ENCODE measurements around the gene ZNF124. TPM values are rescaled to one million over a fixed set of nuclear protein-coding genes. Genes with fewer than 3 reads are reported as not detected.

The ZNF124 gene
- total RNA-seq, 2 donors from 2014 or later, result 12.9 to 13.0 TPM

GRCh38 chr1:247118946-247119446, 52.8 kb downstream of the ZNF124 start:
- DNase-seq, result peak; percentile 52 to 61
- Mint-ChIP-seq H3K4me3 (no peak overlapping the region), H3K9me3 (no peaks in the 10 kb centered on the region), H3K27me3 (ENCODE audit: low read depth) (no peaks in the 10 kb centered on the region), H3K4me1 (ENCODE audit: low read depth) (peaks cover 4% of the 10 kb centered on the region), H3K36me3 (ENCODE audit: insufficient read depth in 2 of 2) (peaks cover 0 to 2% of the 10 kb centered on the region in 2 donors), H3K27ac (no peak overlapping the region)
- ATAC-seq (replicated peaks in 1 of 2), result peak; percentile 61 to 70

DNA sequence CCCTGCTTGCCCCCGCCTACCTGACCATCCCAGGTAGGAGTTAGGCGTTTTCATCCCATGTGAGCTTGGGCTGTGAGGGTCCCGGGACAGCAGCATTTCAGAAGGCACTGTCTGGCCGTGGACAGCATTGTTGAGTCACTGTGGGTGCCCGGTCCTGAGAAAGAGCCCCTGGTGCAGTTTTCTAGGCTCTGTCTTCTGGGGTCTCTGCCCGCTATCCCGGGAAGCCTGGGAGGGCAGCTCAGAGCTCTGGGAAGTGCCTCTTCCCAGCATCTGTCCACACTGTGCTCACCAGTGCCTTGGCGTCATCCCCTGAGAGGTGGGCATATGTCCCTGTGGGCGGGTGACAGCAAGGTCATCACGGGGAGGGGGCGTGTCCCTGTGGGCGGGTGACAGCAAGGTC, 56.3 kb downstream of the ZNF124 start:
- H3K27me3 Mint-ChIP-seq (ENCODE audit: low read depth), result peaks cover 5% of the 10 kb centered on the region
- peaks cover 2% of the 10 kb centered on the region in 2 donors for H3K36me3 Mint-ChIP-seq (ENCODE audit: insufficient read depth in 2 of 2)
- no peak overlapping the region for H3K27ac Mint-ChIP-seq
- ATAC-seq (replicated peaks in 1 of 2) (no peak), DNase-seq (no peak)
- H3K4me3 Mint-ChIP-seq, result no peak overlapping the region
- peaks cover 9% of the 10 kb centered on the region for H3K4me1 Mint-ChIP-seq (ENCODE audit: low read depth)
- no peaks in the 10 kb centered on the region for H3K9me3 Mint-ChIP-seq

DNA sequence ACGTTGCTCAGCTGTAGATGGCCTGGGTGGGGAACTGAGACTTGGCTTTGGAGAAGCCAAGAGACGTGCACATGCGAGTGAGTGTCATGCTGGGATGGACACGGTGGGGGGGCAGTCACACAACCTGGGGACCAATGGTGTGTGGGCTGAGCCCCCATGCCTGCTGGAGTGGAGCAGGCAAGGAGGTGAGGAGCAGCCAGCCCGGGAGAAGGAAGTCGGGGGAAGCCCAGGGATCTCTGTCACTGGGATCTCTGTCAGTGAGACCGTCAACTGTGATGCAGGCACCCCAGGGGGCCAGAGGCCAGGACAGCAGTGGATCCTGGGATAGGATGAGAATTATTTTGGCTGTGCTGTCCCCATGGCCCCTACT, 56.7 kb downstream of the ZNF124 start:
- Mint-ChIP-seq H3K4me1 (ENCODE audit: low read depth) (peaks cover 14% of the 10 kb centered on the region), H3K4me3 (no peak overlapping the region), H3K27me3 (ENCODE audit: low read depth) (peaks cover 7% of the 10 kb centered on the region), H3K9me3 (no peaks in the 10 kb centered on the region), H3K27ac (no peak overlapping the region), H3K36me3 (ENCODE audit: insufficient read depth in 2 of 2) (peaks cover 2% of the 10 kb centered on the region in 2 donors)
- ATAC-seq (replicated peaks in 1 of 2), result no peak
- no peak for DNase-seq

DNA sequence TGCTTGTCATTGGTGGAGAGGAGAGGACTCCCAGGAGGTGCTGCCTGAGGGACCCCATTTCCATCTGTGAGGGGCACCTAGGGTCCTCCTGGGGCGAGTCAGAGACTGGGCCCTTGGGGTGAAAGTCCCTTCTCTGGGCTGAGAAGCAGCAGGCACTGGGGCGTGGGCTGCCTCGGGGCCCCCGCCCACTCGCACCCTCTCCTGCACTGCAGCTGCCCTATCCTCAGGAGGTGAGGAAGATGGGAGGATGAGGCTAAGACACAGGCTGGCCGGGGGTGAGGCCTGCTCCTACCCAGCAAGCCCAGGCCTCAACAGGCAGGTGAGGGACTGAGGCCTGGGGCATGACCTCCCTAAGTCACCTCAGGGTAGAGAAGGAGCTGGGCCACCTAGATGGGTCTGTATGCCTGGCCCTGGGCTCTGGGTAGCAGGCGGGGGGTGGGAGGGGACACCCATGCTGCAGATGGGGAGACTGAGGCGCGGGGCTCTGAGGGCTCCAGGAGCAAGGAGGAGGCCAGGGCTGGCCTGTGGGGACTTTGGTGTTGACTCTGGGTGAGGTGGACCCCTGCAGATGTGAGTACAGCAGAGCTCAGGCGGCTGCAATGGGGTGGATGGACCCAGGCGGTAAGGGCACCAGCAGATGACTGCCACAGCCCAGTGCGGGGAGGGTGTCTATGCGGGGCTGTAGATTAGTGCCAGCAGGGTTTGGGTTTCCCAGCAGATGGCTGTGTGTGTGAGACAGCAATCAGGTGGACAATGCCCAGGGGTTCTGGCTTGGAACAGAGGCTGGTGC, 57.3 kb downstream of the ZNF124 start:
- no peak for DNase-seq
- H3K4me1 Mint-ChIP-seq (ENCODE audit: low read depth), result peaks cover 16% of the 10 kb centered on the region
- ATAC-seq (replicated peaks in 1 of 2), result peak in 1 of 2 donors; percentile 12
- H3K4me3 Mint-ChIP-seq, result no peak overlapping the region
- H3K36me3 Mint-ChIP-seq (ENCODE audit: insufficient read depth in 2 of 2), result peaks cover 2% of the 10 kb centered on the region in 2 donors
- H3K9me3 Mint-ChIP-seq, result no peaks in the 10 kb centered on the region
- H3K27ac Mint-ChIP-seq, result no peak overlapping the region
- peaks cover 12% of the 10 kb centered on the region for H3K27me3 Mint-ChIP-seq (ENCODE audit: low read depth)

DNA sequence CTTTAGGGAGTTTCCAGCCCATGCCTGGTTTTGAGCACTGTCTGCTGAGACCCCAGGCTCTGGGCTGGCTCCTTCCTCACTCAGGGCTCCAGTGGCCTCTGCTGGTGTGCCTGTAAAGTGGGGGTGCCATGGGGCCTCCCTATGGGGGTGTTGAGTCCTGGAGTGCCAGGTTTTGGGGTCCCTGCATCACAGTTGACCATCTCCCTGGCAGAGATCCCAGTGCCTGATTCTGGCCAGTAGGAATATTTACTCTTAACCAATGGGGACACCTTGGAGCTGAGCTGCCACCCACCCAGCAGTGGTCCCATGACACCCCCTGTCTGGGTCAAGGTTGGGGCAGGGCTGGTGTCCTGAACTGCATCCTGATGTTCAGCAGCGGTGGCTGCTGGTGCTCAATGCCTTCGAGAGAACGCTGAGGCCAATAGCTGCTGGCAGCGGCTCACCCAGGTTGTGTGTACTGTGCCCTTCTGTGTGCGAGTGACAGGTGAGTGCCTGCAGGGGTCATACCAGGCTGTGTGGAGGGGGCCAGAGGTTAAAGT, 58.0 kb downstream of the ZNF124 start:
- Mint-ChIP-seq H3K36me3 (ENCODE audit: insufficient read depth in 2 of 2) (peaks cover 2% of the 10 kb centered on the region in 2 donors), H3K27me3 (ENCODE audit: low read depth) (peaks cover 17% of the 10 kb centered on the region), H3K4me1 (ENCODE audit: low read depth) (peaks cover 16% of the 10 kb centered on the region), H3K9me3 (no peaks in the 10 kb centered on the region), H3K4me3 (no peak overlapping the region), H3K27ac (no peak overlapping the region)
- ATAC-seq (replicated peaks in 1 of 2) (no peak), DNase-seq (no peak)

DNA sequence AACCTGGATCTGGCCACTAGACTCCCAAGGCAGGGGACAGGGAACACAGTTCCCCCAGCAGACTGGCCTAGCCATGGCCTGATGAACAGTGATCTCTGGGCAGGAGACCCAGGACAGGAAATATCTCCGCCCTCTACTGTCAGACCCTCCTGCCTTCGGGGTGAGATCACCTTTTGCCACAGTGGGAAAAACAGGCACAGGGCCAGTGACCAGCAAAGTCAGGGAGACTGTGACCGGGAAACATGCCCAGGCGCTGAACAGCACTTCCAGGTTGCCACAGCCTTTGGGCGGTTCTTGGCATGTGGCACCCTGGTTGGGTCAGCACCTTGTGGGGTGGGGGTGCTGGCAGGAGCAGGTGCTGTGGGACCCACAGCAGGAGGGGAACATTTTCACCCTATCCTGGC, 58.7 kb downstream of the ZNF124 start:
- ATAC-seq (replicated peaks in 1 of 2), result no peak
- Mint-ChIP-seq H3K4me3 (no peak overlapping the region), H3K9me3 (no peaks in the 10 kb centered on the region)

DNA sequence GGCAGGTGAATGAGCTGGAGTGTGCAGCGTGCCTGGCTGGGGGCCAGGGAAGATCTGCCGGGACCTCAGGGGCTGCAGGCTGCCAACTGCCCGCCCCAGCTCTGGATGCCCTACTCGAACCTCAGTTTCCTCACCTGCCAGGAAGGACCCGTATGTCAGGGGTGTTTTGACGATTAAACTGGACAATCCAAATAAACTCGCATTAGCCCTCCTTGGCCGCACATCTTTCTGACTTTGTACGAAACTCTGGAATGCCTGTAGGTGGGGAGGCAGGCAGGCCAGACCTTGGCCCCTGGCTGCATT, 59.4 kb downstream of the ZNF124 start:
- no peak for ATAC-seq (replicated peaks in 1 of 2)
- Mint-ChIP-seq H3K4me1 (ENCODE audit: low read depth) (peaks cover 16% of the 10 kb centered on the region), H3K27me3 (ENCODE audit: low read depth) (peaks cover 31% of the 10 kb centered on the region), H3K9me3 (no peaks in the 10 kb centered on the region), H3K36me3 (ENCODE audit: insufficient read depth in 2 of 2) (peaks cover 2% of the 10 kb centered on the region in 2 donors), H3K27ac (no peak overlapping the region), H3K4me3 (peak overlapping the region in 1 of 2 donors; percentile 50)
- DNase-seq, result no peak

More for the DNA sequence above, 58.7 kb downstream of the ZNF124 start:
- H3K27me3 Mint-ChIP-seq (ENCODE audit: low read depth), result peaks cover 24% of the 10 kb centered on the region
- no peak overlapping the region for H3K27ac Mint-ChIP-seq
- H3K4me1 Mint-ChIP-seq (ENCODE audit: low read depth), result peaks cover 16% of the 10 kb centered on the region
- DNase-seq, result no peak
- H3K36me3 Mint-ChIP-seq (ENCODE audit: insufficient read depth in 2 of 2), result peaks cover 2% of the 10 kb centered on the region in 2 donors

DNA sequence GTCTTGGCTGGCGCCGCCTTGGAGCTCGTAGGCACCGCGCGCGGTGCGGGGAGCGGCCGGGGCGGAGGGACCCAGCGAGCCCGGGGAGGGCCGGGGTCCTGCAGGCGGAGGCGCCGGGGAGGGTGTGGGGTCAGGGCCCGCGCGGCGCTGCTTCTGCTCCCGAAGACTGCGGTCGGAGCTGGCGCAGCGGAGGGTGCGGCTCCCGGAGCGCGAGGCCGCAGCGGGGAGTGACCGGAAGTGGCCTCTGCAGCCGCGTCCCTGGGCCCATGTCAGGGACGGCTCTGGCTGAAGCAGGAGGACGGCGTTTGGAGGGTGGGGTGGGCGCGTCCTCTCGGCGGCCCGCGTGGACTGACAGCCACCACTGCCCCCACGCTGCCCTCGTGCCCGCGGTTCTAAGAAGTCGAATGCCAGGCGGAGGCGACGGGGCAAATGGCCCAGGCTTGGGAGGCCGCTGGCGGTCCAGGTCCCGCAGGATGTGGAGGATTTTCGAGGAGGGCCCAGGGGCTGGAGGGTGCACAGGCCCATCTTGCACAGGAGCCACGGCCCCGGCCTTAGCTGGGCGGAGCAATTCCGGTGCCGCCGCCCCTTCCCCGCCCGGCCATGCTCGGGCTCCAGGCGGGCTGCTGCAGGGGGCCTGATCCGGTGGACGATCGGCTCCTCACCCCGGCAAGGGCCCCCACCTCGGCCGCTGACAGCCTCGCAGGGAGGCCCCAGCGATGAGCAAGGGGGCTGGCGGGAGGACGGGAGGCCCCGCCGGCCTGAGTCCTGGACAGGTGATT, 59.9 kb downstream of the ZNF124 start:
- H3K27me3 Mint-ChIP-seq (ENCODE audit: low read depth), result peaks cover 35% of the 10 kb centered on the region
- no peak overlapping the region for H3K27ac Mint-ChIP-seq
- H3K4me3 Mint-ChIP-seq, result peak overlapping the region; percentile 69 to 70
- ATAC-seq (replicated peaks in 1 of 2) (peak; percentile 44 to 45), DNase-seq (peak in 1 of 2 donors; percentile 11)
- peaks cover 2% of the 10 kb centered on the region in 2 donors for H3K36me3 Mint-ChIP-seq (ENCODE audit: insufficient read depth in 2 of 2)
- H3K4me1 Mint-ChIP-seq (ENCODE audit: low read depth), result peaks cover 16% of the 10 kb centered on the region
- H3K9me3 Mint-ChIP-seq, result no peaks in the 10 kb centered on the region

DNA sequence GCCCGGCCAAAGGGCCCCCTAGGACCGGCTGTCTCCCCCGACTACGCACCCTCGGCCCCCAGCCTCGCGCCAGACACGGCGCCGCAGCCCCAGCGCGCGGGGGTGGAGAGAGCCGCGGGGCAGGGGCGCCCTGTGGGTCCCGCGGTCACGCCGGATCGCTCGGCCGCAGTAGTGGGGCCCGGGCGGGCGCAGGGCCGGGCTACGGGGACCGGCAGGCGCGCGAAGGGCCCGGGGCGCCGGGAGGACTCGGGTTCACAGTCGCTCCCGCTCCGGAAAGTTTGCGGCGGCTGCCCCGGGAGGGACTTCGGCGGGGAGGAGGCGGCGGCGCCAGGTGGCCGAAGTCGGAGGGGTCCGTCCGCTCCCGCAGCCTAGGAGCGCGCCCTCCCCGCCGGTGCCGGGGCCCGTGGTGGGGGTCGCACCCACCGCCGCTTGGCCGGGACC, 60.5 kb downstream of the ZNF124 start:
- ATAC-seq (replicated peaks in 1 of 2) (peak; percentile 41 to 68), DNase-seq (peak in 1 of 2 donors; percentile 27)
- Mint-ChIP-seq H3K27me3 (ENCODE audit: low read depth) (peaks cover 35% of the 10 kb centered on the region), H3K36me3 (ENCODE audit: insufficient read depth in 2 of 2) (peaks cover 2% of the 10 kb centered on the region in 2 donors), H3K27ac (no peak overlapping the region), H3K9me3 (no peaks in the 10 kb centered on the region), H3K4me3 (peak overlapping the region; percentile 76 to 77), H3K4me1 (ENCODE audit: low read depth) (peaks cover 16% of the 10 kb centered on the region)

DNA sequence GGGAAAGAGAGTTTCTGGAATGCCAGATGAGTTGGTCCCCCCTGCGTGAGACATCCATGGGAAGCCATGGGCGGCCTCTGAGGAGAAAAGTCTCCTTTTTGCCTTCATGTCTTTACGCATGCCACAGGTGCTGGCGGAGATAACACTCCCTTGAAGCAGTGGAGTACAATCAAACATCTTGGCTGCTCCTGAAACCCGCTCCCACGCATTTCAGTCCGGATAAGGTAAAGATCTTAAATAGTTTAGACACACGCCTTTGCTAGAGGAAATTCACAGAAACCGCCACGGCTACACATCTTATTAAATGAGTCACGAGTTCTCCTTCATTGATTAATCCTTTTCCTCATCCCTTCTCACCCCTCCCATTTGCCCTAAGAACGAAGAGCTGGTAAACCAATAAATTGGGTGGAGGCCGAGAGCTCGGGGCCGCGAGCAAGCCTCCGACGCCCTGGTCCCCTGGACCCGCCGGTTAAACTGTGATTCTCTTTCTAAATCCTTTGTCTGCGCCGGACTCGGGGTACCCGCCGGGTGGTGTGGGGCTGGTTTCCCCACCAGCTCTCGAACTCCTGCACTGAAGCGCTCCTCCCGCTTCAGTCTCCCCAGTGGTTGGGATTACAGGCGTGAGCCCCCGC, 61.1 kb downstream of the ZNF124 start:
- no peak overlapping the region for H3K27ac Mint-ChIP-seq
- H3K9me3 Mint-ChIP-seq, result no peaks in the 10 kb centered on the region
- DNase-seq (peak; percentile 29 to 42), ATAC-seq (replicated peaks in 1 of 2) (peak; percentile 32 to 51)
- peaks cover 16% of the 10 kb centered on the region for H3K4me1 Mint-ChIP-seq (ENCODE audit: low read depth)
- H3K27me3 Mint-ChIP-seq (ENCODE audit: low read depth), result peaks cover 35% of the 10 kb centered on the region
- H3K36me3 Mint-ChIP-seq (ENCODE audit: insufficient read depth in 2 of 2), result peaks cover 2% of the 10 kb centered on the region in 2 donors
- H3K4me3 Mint-ChIP-seq, result peak overlapping the region; percentile 76 to 77

- Mint-ChIP-seq H3K36me3 (ENCODE audit: insufficient read depth in 2 of 2) (peaks cover 5 to 12% of the 10 kb centered on the region in 2 donors), H3K4me3 (no peak overlapping the region), H3K9me3 (peaks cover 0 to 3% of the 10 kb centered on the region in 2 donors), H3K4me1 (ENCODE audit: low read depth) (peaks cover 24% of the 10 kb centered on the region), H3K27ac (no peak overlapping the region), H3K27me3 (ENCODE audit: low read depth) (peaks cover 35% of the 10 kb centered on the region)
- no peak for DNase-seq
- ATAC-seq (replicated peaks in 1 of 2), result no peak
Measured at GRCh38 chr1:247107694-247108093, 64.1 kb downstream of the ZNF124 start.

GRCh38 chr1:247105966-247106365, 65.9 kb downstream of the ZNF124 start:
- Mint-ChIP-seq H3K9me3 (peaks cover 4% of the 10 kb centered on the region in 2 donors), H3K27ac (no peak overlapping the region), H3K4me3 (no peak overlapping the region), H3K27me3 (ENCODE audit: low read depth) (peaks cover 34% of the 10 kb centered on the region), H3K36me3 (ENCODE audit: insufficient read depth in 2 of 2) (peaks cover 16 to 30% of the 10 kb centered on the region in 2 donors), H3K4me1 (ENCODE audit: low read depth) (peaks cover 24% of the 10 kb centered on the region)
- DNase-seq (no peak), ATAC-seq (replicated peaks in 1 of 2) (no peak)
